Islet precursor cell (in vitro differentiated cells): ENCODE data around the gene HILPDA.
"Not testable (repeated sequence)": the region's sequence is repeated elsewhere in the genome, so short reads cannot be mapped to it uniquely, and the experiment has no call there.

Source experiments
- DNase-seq: peaks from one replicate; pipeline ENCODE4 v3.0.0-alpha.2; 2018

Gene HILPDA

GRCh38 chr7:128434413-128435326 lies 21.0 kb upstream of the HILPDA start:
- no peak for DNase-seq

- DNase-seq, result no peak
These were observed 20.4 kb upstream of the HILPDA start for GRCh38 chr7:128435327-128435686.

- no peak for DNase-seq
These were observed 18.0 kb upstream of the HILPDA start for GRCh38 chr7:128437426-128438332.

GRCh38 chr7:128442356-128442755 lies 13.3 kb upstream of the HILPDA start:
- no peak for DNase-seq

GRCh38 chr7:128443831-128444600 lies 11.7 kb upstream of the HILPDA start:
- peak; percentile 71 for DNase-seq

GRCh38 chr7:128446306-128446705 lies 9.4 kb upstream of the HILPDA start:
- DNase-seq, result no peak

GRCh38 chr7:128447941-128448564 lies 7.6 kb upstream of the HILPDA start:
- DNase-seq, result peak; percentile 24

- no peak for DNase-seq
These were observed 6.9 kb upstream of the HILPDA start for GRCh38 chr7:128448751-128449302.

GRCh38 chr7:128450409-128450808 lies 5.3 kb upstream of the HILPDA start:
- DNase-seq, result no peak

GRCh38 chr7:128450913-128451312 lies 4.8 kb upstream of the HILPDA start:
- no peak for DNase-seq

- DNase-seq, result no peak
These were observed 3.1 kb upstream of the HILPDA start for GRCh38 chr7:128452552-128452951.

- DNase-seq, result peak; percentile 98
These were observed 1.6 kb upstream of the HILPDA start for GRCh38 chr7:128453836-128454804.

- DNase-seq, result no peak
These were observed 703 bp upstream of the HILPDA start for GRCh38 chr7:128454808-128455542.

GRCh38 chr7:128456255-128456725 lies 612 bp downstream of the HILPDA start:
- no peak for DNase-seq

- DNase-seq, result not testable (repeated sequence)
These were observed 1.7 kb downstream of the HILPDA start for GRCh38 chr7:128457385-128457784.

GRCh38 chr7:128458956-128459355 lies 3.3 kb downstream of the HILPDA start:
- DNase-seq, result no peak

GRCh38 chr7:128459394-128459878 lies 3.8 kb downstream of the HILPDA start:
- peak; percentile 81 for DNase-seq

- DNase-seq, result no peak
These were observed 6.8 kb downstream of the HILPDA start for GRCh38 chr7:128462460-128462859.

GRCh38 chr7:128463345-128463744 lies 7.7 kb downstream of the HILPDA start:
- DNase-seq, result not testable (repeated sequence)

- not testable (repeated sequence) for DNase-seq
These were observed 8.3 kb downstream of the HILPDA start for GRCh38 chr7:128463933-128464332.
